Endothelial cell of umbilical vein (primary cell): ENCODE results near the gene MAP2K5. TPM values are rescaled to one million over a fixed set of nuclear protein-coding genes. Genes with fewer than 3 reads are reported as not detected.

Source experiments
- BruUV-seq: library from RNA; stranded (reverse); fragments of 400-500 nt; replicated peaks from 2 replicates; lab custom pipeline; 2021; lab: Mats Ljungman, UMichigan
- CTCF ChIA-PET: fragments of 300-600, 350-600 bp; sonication (Branson Sonifier 250); formaldehyde crosslinking; loops from one replicate; lab custom pipeline; 2021; ENCODE audit warnings: antibody characterized with exemption, inconsistent platforms; lab: Charles Lee
- POLR2A ChIA-PET: fragments of 300-600, 350-600 bp; sonication (Branson Sonifier 250); formaldehyde crosslinking; loops from one replicate; lab custom pipeline; 2021; ENCODE audit warnings: antibody characterized with exemption, inconsistent platforms; lab: Charles Lee
- DNase-seq: peaks from one replicate; pipeline ENCODE4 v3.0.0-alpha.2; 2011; ENCODE audit warnings: low read depth, low spot score
- FAIRE-seq: peaks from 2 replicates; lab custom pipeline; 2011; peaks lifted over from hg19 to GRCh38; lab: Jason Lieb, UNC
- H2AFZ ChIP-seq: 2 replicates; pipeline ENCODE4 v1.6.0; 2012; ENCODE audit warnings: low read depth, low read length, control low read depth, inconsistent platforms
- H3K27ac ChIP-seq: 2 replicates; pipeline ENCODE4 v1.5.1; 2011; ENCODE audit warnings: low read depth, mild to moderate bottlenecking, control low read depth, low read length, moderate library complexity; ENCODE audit not compliant: insufficient read depth
- H3K27me3 ChIP-seq, 2 experiments: 2 replicates each; pipeline versions ENCODE4 v1.6.0 to v1.6.1; 2011; ENCODE audit warnings: low read length in 2 of 2, mixed read lengths in 1 of 2; ENCODE audit not compliant: control insufficient read depth in 2 of 2, insufficient read depth in 2 of 2
- H3K36me3 ChIP-seq, 2 experiments: 2 replicates in 1 of 2; 3 replicates in 1 of 2; pipeline ENCODE4 v1.5.1; 2011; ENCODE audit warnings: low read length in 2 of 2, mild to moderate bottlenecking in 1 of 2, moderate library complexity in 1 of 2; ENCODE audit not compliant: control insufficient read depth in 2 of 2, insufficient read depth in 2 of 2; ENCODE audit errors: extremely low read depth in 1 of 2
- H3K4me1 ChIP-seq: 3 replicates; pipeline ENCODE4 v1.5.1; 2011; ENCODE audit warnings: mild to moderate bottlenecking, low read length; ENCODE audit not compliant: control insufficient read depth, insufficient read depth; ENCODE audit errors: extremely low read depth
- H3K4me2 ChIP-seq: 2 replicates; pipeline ENCODE4 v1.6.1; 2011; ENCODE audit warnings: low read length, control low read depth, mixed read lengths; ENCODE audit not compliant: insufficient read depth
- H3K4me3 ChIP-seq, 3 experiments: fragments of 200-600 bp in 1 of 3; sonication (generic), shearing (Covaris generic) in 1 of 3; replicated peaks in 1 of 3; 2 replicates each; pipeline ENCODE4 v1.5.1; 2011 to 2016; ENCODE audit warnings: control low read depth in 3 of 3, low read length in 3 of 3, mild to moderate bottlenecking in 2 of 3, inconsistent platforms in 1 of 3, low read depth in 1 of 3, moderate library complexity in 1 of 3; ENCODE audit not compliant: insufficient read depth in 1 of 3
- H3K79me2 ChIP-seq: 2 replicates; pipeline ENCODE4 v1.6.0; 2012; ENCODE audit warnings: low read length, inconsistent platforms; ENCODE audit not compliant: control insufficient read depth, insufficient read depth
- H3K9ac ChIP-seq: replicated peaks from 2 replicates; pipeline ENCODE3; 2011; ENCODE audit warnings: low read length, control low read depth; ENCODE audit not compliant: insufficient read depth; ENCODE audit errors: extremely low read depth
- H3K9me1 ChIP-seq: replicated peaks from 3 replicates; pipeline ENCODE4 v1.6.0; 2011; ENCODE audit warnings: mild to moderate bottlenecking, low read length; ENCODE audit not compliant: control insufficient read depth, insufficient read depth; ENCODE audit errors: extremely low read depth
- H3K9me3 ChIP-seq: replicated peaks from 2 replicates; pipeline ENCODE4 v1.5.1; 2012; ENCODE audit warnings: low read length, inconsistent platforms; ENCODE audit not compliant: control insufficient read depth, insufficient read depth
- H4K20me1 ChIP-seq: replicated peaks from 2 replicates; pipeline ENCODE3; 2011; ENCODE audit warnings: mild to moderate bottlenecking, low read length; ENCODE audit not compliant: control insufficient read depth, insufficient read depth; ENCODE audit errors: extremely low read depth
- EZH2 ChIP-seq: IDR thresholded peaks from 2 replicates; pipeline ENCODE4 v1.6.1; 2012; ENCODE audit warnings: borderline replicate concordance, low read depth, mild to moderate bottlenecking, moderate library complexity, low read length, inconsistent platforms; ENCODE audit not compliant: severe bottlenecking
- FOS ChIP-seq: IDR thresholded peaks from 2 replicates; pipeline ENCODE4 v1.6.1; 2011; ENCODE audit warnings: mild to moderate bottlenecking, low read length, moderate library complexity, borderline replicate concordance; ENCODE audit not compliant: insufficient read depth
- GATA2 ChIP-seq: IDR thresholded peaks from 2 replicates; pipeline ENCODE4 v1.7.0; 2011; ENCODE audit warnings: low read depth, mild to moderate bottlenecking, moderate library complexity, mixed read lengths, low read length; ENCODE audit not compliant: insufficient read length, insufficient read depth
- JUN ChIP-seq: IDR thresholded peaks from 2 replicates; pipeline ENCODE4 v1.6.1; 2011; ENCODE audit warnings: borderline replicate concordance, low read depth; ENCODE audit not compliant: insufficient read length, insufficient read depth
- MAX ChIP-seq: IDR thresholded peaks from 2 replicates; pipeline ENCODE4 v1.6.1; 2011; ENCODE audit not compliant: insufficient read depth, insufficient read length
- MYC ChIP-seq: IDR thresholded peaks from one replicate; pipeline ENCODE4 v1.6.1; 2011; ENCODE audit warnings: mild to moderate bottlenecking, low read depth, low read length
- POLR2A ChIP-seq: IDR thresholded peaks from 2 replicates; pipeline ENCODE4 v1.6.1; 2012; ENCODE audit warnings: low read depth, mild to moderate bottlenecking, control low read depth, low read length
- POLR2AphosphoS5 ChIP-seq: IDR thresholded peaks from 2 replicates; pipeline ENCODE4 v1.6.1; 2012; ENCODE audit warnings: low read depth, mild to moderate bottlenecking, control low read depth, low read length, moderate library complexity; ENCODE audit not compliant: insufficient read depth
- dilution Hi-C: fragments of 300-500 bp; cut with MboI; formaldehyde crosslinking; loops from one replicate; pipeline ENCODE4 v1.15.0; 2019; ENCODE audit warnings: low sequenced_read_pairs; ENCODE audit not compliant: extremely low pct_ligation_motif_present
- intact Hi-C: fragments of 100-400 bp; cut with micrococcal nuclease; formaldehyde crosslinking; loops from one replicate; pipeline ENCODE4 v1.10.0; 2022
- polyA plus RNA-seq, 4 experiments: library from polyadenylated mRNA; depleted of rRNA in 3 of 4; stranded (reverse) in 3 of 4; unstranded in 1 of 4; fragments of >200 nt; gene quantifications; 2 replicates each; pipeline versions ENCODE4 v1.2.1 to v1.2.3, GENCODE V29; 2011 to 2012; ENCODE audit warnings: missing spikeins in 1 of 4
- total RNA-seq: library from RNA; stranded (reverse); gene quantifications from 2 replicates; pipeline ENCODE4 v1.2.3, GENCODE V29; 2021
- TF ChIP-seq, protein P1 (sequence below), 2 donors: IDR thresholded peaks; 1 replicate in 1 of 2; 2 replicates in 1 of 2; pipeline ENCODE4 v1.5.1; 2011; ENCODE audit warnings: low read length in 2 of 2, mild to moderate bottlenecking in 2 of 2, moderate library complexity in 2 of 2, control low read depth in 1 of 2, inconsistent platforms in 1 of 2, low read depth in 1 of 2; ENCODE audit not compliant: insufficient read depth in 1 of 2; ENCODE audit errors: extremely low read depth in 1 of 2

MAP2K5 gene
- total and polyA plus RNA-seq, 2 donors (not counting 3 experiments of a cell fraction or from before 2014, with no cell fraction given) = 4.9 to 24.7 TPM

DNA sequence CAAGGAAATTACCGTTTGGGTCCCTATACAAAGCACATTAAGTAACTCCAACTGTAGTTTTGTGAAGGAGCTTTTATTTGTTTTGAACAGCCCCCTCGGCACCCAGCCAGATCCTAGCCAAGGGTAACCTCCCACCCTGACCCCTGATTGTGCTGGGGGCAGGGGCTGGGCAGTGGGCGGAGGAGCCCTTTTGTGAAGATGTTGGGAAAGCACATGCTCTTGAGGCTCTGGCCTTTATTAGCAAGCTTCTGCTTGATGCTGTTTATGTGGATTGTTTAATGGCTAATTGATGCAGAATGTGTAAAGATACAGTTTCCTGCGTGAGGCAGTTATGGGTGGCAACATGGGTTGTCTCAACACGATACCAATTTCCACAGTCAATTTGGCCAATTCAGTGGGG is 136.5 kb downstream of the MAP2K5 start:
- intact Hi-C loops (no loop called here), dilution Hi-C loops (no loop called here)
- H4K20me1 ChIP-seq = no peaks in the 10 kb centered on the region
- ChIA-PET CTCF (interaction anchor here (1.3 kb wide), 1 partner anchor 9 kb away, joined by 4 read pairs; no protein-coding TSS in a partner anchor), POLR2A (interaction anchor here (0.6 kb wide), 1 partner anchor 25 kb away, joined by 3 read pairs; no protein-coding TSS in a partner anchor)
- no peak for FAIRE-seq
- TF ChIP-seq MYC (no peak), FOS (no peak), POLR2A (no peak), EZH2 (no peak), MAX (no peak), POLR2AphosphoS5 (no peak), GATA2 (no peak), JUN (no peak)
- TF ChIP-seq, protein P1, sequence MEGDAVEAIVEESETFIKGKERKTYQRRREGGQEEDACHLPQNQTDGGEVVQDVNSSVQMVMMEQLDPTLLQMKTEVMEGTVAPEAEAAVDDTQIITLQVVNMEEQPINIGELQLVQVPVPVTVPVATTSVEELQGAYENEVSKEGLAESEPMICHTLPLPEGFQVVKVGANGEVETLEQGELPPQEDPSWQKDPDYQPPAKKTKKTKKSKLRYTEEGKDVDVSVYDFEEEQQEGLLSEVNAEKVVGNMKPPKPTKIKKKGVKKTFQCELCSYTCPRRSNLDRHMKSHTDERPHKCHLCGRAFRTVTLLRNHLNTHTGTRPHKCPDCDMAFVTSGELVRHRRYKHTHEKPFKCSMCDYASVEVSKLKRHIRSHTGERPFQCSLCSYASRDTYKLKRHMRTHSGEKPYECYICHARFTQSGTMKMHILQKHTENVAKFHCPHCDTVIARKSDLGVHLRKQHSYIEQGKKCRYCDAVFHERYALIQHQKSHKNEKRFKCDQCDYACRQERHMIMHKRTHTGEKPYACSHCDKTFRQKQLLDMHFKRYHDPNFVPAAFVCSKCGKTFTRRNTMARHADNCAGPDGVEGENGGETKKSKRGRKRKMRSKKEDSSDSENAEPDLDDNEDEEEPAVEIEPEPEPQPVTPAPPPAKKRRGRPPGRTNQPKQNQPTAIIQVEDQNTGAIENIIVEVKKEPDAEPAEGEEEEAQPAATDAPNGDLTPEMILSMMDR (IDR thresholded peaks at IDR 0.05; ENCODE audit: extremely low read depth in 1 of 2, insufficient read depth in 1 of 2, low read depth in 1 of 2, low read length in 2 of 2) = no peak
- H3K79me2 ChIP-seq = no peaks in the 10 kb centered on the region
- no peak overlapping the region for H3K27ac ChIP-seq
- no peak overlapping the region for H3K4me2 ChIP-seq
- no peaks in the 10 kb centered on the region for H3K9me1 ChIP-seq
- H3K9me3 ChIP-seq = no peaks in the 10 kb centered on the region
- no peaks in the 10 kb centered on the region for H3K27me3 ChIP-seq
- H3K36me3 ChIP-seq = no peaks in the 10 kb centered on the region
- no peak overlapping the region for H3K4me3 ChIP-seq
- no peak overlapping the region for H2AFZ ChIP-seq
- DNase-seq = no peak
- H3K4me1 ChIP-seq = no peaks in the 10 kb centered on the region
- H3K9ac ChIP-seq = no peak overlapping the region
- no TSS peak for BruUV-seq
